Measurements from ENCODE around the gene PDE1C. TPM values are rescaled to one million over a fixed set of nuclear protein-coding genes. Genes with fewer than 3 reads are reported as not detected.

Gene PDE1C
- total and polyA plus RNA-seq, 2 donors, result 2.4 to 3.1 TPM

GRCh38 chr7:32039000-32039756 lies 31.0 kb downstream of the PDE1C start:
- no peaks in the 10 kb centered on the region for H3K4me1 ChIP-seq (ENCODE audit: control insufficient read depth in 2 of 2, insufficient read depth in 2 of 2, low read length in 2 of 2)
- DNase-seq (ENCODE audit: low read depth in 6 of 9, low spot score in 9 of 9), result no peak
- no peaks in the 10 kb centered on the region for H3K9me3 ChIP-seq (ENCODE audit: control insufficient read depth in 2 of 2, insufficient read depth in 1 of 2, low read length in 1 of 2)
- 98% methylated on average over 6 of the region's 6 CpGs for WGBS
- no peaks in the 10 kb centered on the region for H3K36me3 ChIP-seq (ENCODE audit: control insufficient read depth in 2 of 2, insufficient read depth in 2 of 2, low read length in 1 of 2)
- H3K4me3 ChIP-seq (ENCODE audit: low read length in 2 of 2), result no peak overlapping the region
- no peak overlapping the region for H3K27ac ChIP-seq (ENCODE audit: low read depth in 1 of 2, low read length in 1 of 2)
- H3K27me3 ChIP-seq (ENCODE audit: control insufficient read depth in 2 of 2, insufficient read depth in 1 of 2, low read length in 1 of 2), result no peaks in the 10 kb centered on the region

- Histone ChIP-seq H3K27ac (ENCODE audit: low read depth in 1 of 2, low read length in 1 of 2) (no peak overlapping the region), H3K27me3 (ENCODE audit: control insufficient read depth in 2 of 2, insufficient read depth in 1 of 2, low read length in 1 of 2) (no peaks in the 10 kb centered on the region), H3K4me1 (ENCODE audit: control insufficient read depth in 2 of 2, insufficient read depth in 2 of 2, low read length in 2 of 2) (no peaks in the 10 kb centered on the region), H3K9me3 (ENCODE audit: control insufficient read depth in 2 of 2, insufficient read depth in 1 of 2, low read length in 1 of 2) (no peaks in the 10 kb centered on the region), H3K4me3 (ENCODE audit: low read length in 2 of 2) (no peak overlapping the region), H3K36me3 (ENCODE audit: control insufficient read depth in 2 of 2, insufficient read depth in 2 of 2, low read length in 1 of 2) (no peaks in the 10 kb centered on the region)
- no peak for DNase-seq (ENCODE audit: low read depth in 6 of 9, low spot score in 9 of 9)
Measured at GRCh38 chr7:32037650-32038198, 32.5 kb downstream of the PDE1C start.

GRCh38 chr7:32036557-32036956 lies 33.6 kb downstream of the PDE1C start:
- Histone ChIP-seq H3K27me3 (ENCODE audit: control insufficient read depth in 2 of 2, insufficient read depth in 1 of 2, low read length in 1 of 2) (no peaks in the 10 kb centered on the region), H3K4me3 (ENCODE audit: low read length in 2 of 2) (no peak overlapping the region), H3K36me3 (ENCODE audit: control insufficient read depth in 2 of 2, insufficient read depth in 2 of 2, low read length in 1 of 2) (no peaks in the 10 kb centered on the region), H3K4me1 (ENCODE audit: control insufficient read depth in 2 of 2, insufficient read depth in 2 of 2, low read length in 2 of 2) (no peaks in the 10 kb centered on the region), H3K27ac (ENCODE audit: low read depth in 1 of 2, low read length in 1 of 2) (no peak overlapping the region), H3K9me3 (ENCODE audit: control insufficient read depth in 2 of 2, insufficient read depth in 1 of 2, low read length in 1 of 2) (no peaks in the 10 kb centered on the region)
- 9% methylated on average over 2 of the region's 2 CpGs for WGBS
- DNase-seq (ENCODE audit: low read depth in 6 of 9, low spot score in 9 of 9), result peak in 1 of 9 donors; percentile 12

GRCh38 chr7:32034052-32034451 lies 36.2 kb downstream of the PDE1C start:
- DNase-seq (ENCODE audit: low read depth in 6 of 9, low spot score in 9 of 9), result no peak
- H3K4me3 ChIP-seq (ENCODE audit: low read length in 2 of 2), result no peak overlapping the region
- 94% methylated on average over 2 of the region's 2 CpGs for WGBS
- H3K4me1 ChIP-seq (ENCODE audit: control insufficient read depth in 2 of 2, insufficient read depth in 2 of 2, low read length in 2 of 2), result no peaks in the 10 kb centered on the region
- no peaks in the 10 kb centered on the region for H3K9me3 ChIP-seq (ENCODE audit: control insufficient read depth in 2 of 2, insufficient read depth in 1 of 2, low read length in 1 of 2)
- no peaks in the 10 kb centered on the region for H3K36me3 ChIP-seq (ENCODE audit: control insufficient read depth in 2 of 2, insufficient read depth in 2 of 2, low read length in 1 of 2)
- H3K27me3 ChIP-seq (ENCODE audit: control insufficient read depth in 2 of 2, insufficient read depth in 1 of 2, low read length in 1 of 2), result no peaks in the 10 kb centered on the region
- H3K27ac ChIP-seq (ENCODE audit: low read depth in 1 of 2, low read length in 1 of 2), result no peak overlapping the region

- H3K9me3 ChIP-seq (ENCODE audit: control insufficient read depth in 2 of 2, insufficient read depth in 1 of 2, low read length in 1 of 2), result no peaks in the 10 kb centered on the region
- no peaks in the 10 kb centered on the region for H3K27me3 ChIP-seq (ENCODE audit: control insufficient read depth in 2 of 2, insufficient read depth in 1 of 2, low read length in 1 of 2)
- no peaks in the 10 kb centered on the region for H3K36me3 ChIP-seq (ENCODE audit: control insufficient read depth in 2 of 2, insufficient read depth in 2 of 2, low read length in 1 of 2)
- no peaks in the 10 kb centered on the region for H3K4me1 ChIP-seq (ENCODE audit: control insufficient read depth in 2 of 2, insufficient read depth in 2 of 2, low read length in 2 of 2)
- 95% methylated on average over 3 of the region's 3 CpGs for WGBS
- DNase-seq (ENCODE audit: low read depth in 6 of 9, low spot score in 9 of 9), result no peak
- H3K4me3 ChIP-seq (ENCODE audit: low read length in 2 of 2), result no peak overlapping the region
- H3K27ac ChIP-seq (ENCODE audit: low read depth in 1 of 2, low read length in 1 of 2), result no peak overlapping the region
Measured at GRCh38 chr7:32033006-32033405, 37.2 kb downstream of the PDE1C start.

GRCh38 chr7:32032211-32032610 lies 38.0 kb downstream of the PDE1C start:
- no peak overlapping the region for H3K4me3 ChIP-seq (ENCODE audit: low read length in 2 of 2)
- H3K36me3 ChIP-seq (ENCODE audit: control insufficient read depth in 2 of 2, insufficient read depth in 2 of 2, low read length in 1 of 2), result no peaks in the 10 kb centered on the region
- H3K27me3 ChIP-seq (ENCODE audit: control insufficient read depth in 2 of 2, insufficient read depth in 1 of 2, low read length in 1 of 2), result no peaks in the 10 kb centered on the region
- WGBS, result 95% methylated on average over 4 of the region's 4 CpGs
- H3K9me3 ChIP-seq (ENCODE audit: control insufficient read depth in 2 of 2, insufficient read depth in 1 of 2, low read length in 1 of 2), result no peaks in the 10 kb centered on the region
- no peak for DNase-seq (ENCODE audit: low read depth in 6 of 9, low spot score in 9 of 9)
- no peaks in the 10 kb centered on the region for H3K4me1 ChIP-seq (ENCODE audit: control insufficient read depth in 2 of 2, insufficient read depth in 2 of 2, low read length in 2 of 2)
- H3K27ac ChIP-seq (ENCODE audit: low read depth in 1 of 2, low read length in 1 of 2), result no peak overlapping the region

- 89% methylated on average over 3 of the region's 3 CpGs for WGBS
- no peaks in the 10 kb centered on the region for H3K4me1 ChIP-seq (ENCODE audit: control insufficient read depth in 2 of 2, insufficient read depth in 2 of 2, low read length in 2 of 2)
- no peaks in the 10 kb centered on the region for H3K9me3 ChIP-seq (ENCODE audit: control insufficient read depth in 2 of 2, insufficient read depth in 1 of 2, low read length in 1 of 2)
- no peak for DNase-seq (ENCODE audit: low read depth in 6 of 9, low spot score in 9 of 9)
- no peak overlapping the region for H3K27ac ChIP-seq (ENCODE audit: low read depth in 1 of 2, low read length in 1 of 2)
- no peaks in the 10 kb centered on the region for H3K27me3 ChIP-seq (ENCODE audit: control insufficient read depth in 2 of 2, insufficient read depth in 1 of 2, low read length in 1 of 2)
- no peaks in the 10 kb centered on the region for H3K36me3 ChIP-seq (ENCODE audit: control insufficient read depth in 2 of 2, insufficient read depth in 2 of 2, low read length in 1 of 2)
- H3K4me3 ChIP-seq (ENCODE audit: low read length in 2 of 2), result no peak overlapping the region
Measured at GRCh38 chr7:32030904-32031692, 39.1 kb downstream of the PDE1C start.

- Histone ChIP-seq H3K4me1 (ENCODE audit: control insufficient read depth in 2 of 2, insufficient read depth in 2 of 2, low read length in 2 of 2) (no peaks in the 10 kb centered on the region), H3K27me3 (ENCODE audit: control insufficient read depth in 2 of 2, insufficient read depth in 1 of 2, low read length in 1 of 2) (no peaks in the 10 kb centered on the region), H3K4me3 (ENCODE audit: low read length in 2 of 2) (no peak overlapping the region), H3K9me3 (ENCODE audit: control insufficient read depth in 2 of 2, insufficient read depth in 1 of 2, low read length in 1 of 2) (no peaks in the 10 kb centered on the region), H3K27ac (ENCODE audit: low read depth in 1 of 2, low read length in 1 of 2) (no peak overlapping the region), H3K36me3 (ENCODE audit: control insufficient read depth in 2 of 2, insufficient read depth in 2 of 2, low read length in 1 of 2) (no peaks in the 10 kb centered on the region)
- DNase-seq (ENCODE audit: low read depth in 6 of 9, low spot score in 9 of 9), result no peak
- WGBS, result 97% methylated on average over 5 of the region's 5 CpGs
Measured at GRCh38 chr7:32026083-32026425, 44.2 kb downstream of the PDE1C start.

- Histone ChIP-seq H3K4me3 (ENCODE audit: low read length in 2 of 2) (no peak overlapping the region), H3K27me3 (ENCODE audit: control insufficient read depth in 2 of 2, insufficient read depth in 1 of 2, low read length in 1 of 2) (no peaks in the 10 kb centered on the region), H3K36me3 (ENCODE audit: control insufficient read depth in 2 of 2, insufficient read depth in 2 of 2, low read length in 1 of 2) (no peaks in the 10 kb centered on the region), H3K27ac (ENCODE audit: low read depth in 1 of 2, low read length in 1 of 2) (no peak overlapping the region), H3K9me3 (ENCODE audit: control insufficient read depth in 2 of 2, insufficient read depth in 1 of 2, low read length in 1 of 2) (no peaks in the 10 kb centered on the region), H3K4me1 (ENCODE audit: control insufficient read depth in 2 of 2, insufficient read depth in 2 of 2, low read length in 2 of 2) (no peaks in the 10 kb centered on the region)
- DNase-seq (ENCODE audit: low read depth in 6 of 9, low spot score in 9 of 9), result no peak
- 92% methylated on average over 6 of the region's 6 CpGs for WGBS
Measured at GRCh38 chr7:32025381-32026082, 44.7 kb downstream of the PDE1C start.
